Activated T-helper 17 cell treated with anti-CD3 and anti-CD28 coated beads, Interleukin-2, amount 50 U/mL, for 72 hours (primary cell): ENCODE data around the gene RNF181. TPM values are rescaled to one million over a fixed set of nuclear protein-coding genes. Genes with fewer than 3 reads are reported as not detected.

Experiments used
- ATAC-seq: fragments of 150-1000 bp; cut with Tn5 transposase; replicated peaks from 2 replicates; pipeline ENCODE4 v1.10.0; 2021; ENCODE audit warnings: mild to moderate bottlenecking, moderate library complexity
- H3K27ac Mint-ChIP-seq: one replicate; pipeline ENCODE4 v1.8.0; 2022; ENCODE audit warnings: mixed read lengths
- H3K27me3 Mint-ChIP-seq: one replicate; pipeline ENCODE4 v1.8.0; 2022; ENCODE audit warnings: mixed read lengths
- H3K36me3 Mint-ChIP-seq: one replicate; pipeline ENCODE4 v1.8.0; 2022; ENCODE audit warnings: low read depth, mild to moderate bottlenecking, mixed read lengths
- H3K4me1 Mint-ChIP-seq: one replicate; pipeline ENCODE4 v1.8.0; 2022; ENCODE audit warnings: mixed read lengths
- H3K4me3 Mint-ChIP-seq: one replicate; pipeline ENCODE4 v1.8.0; 2022; ENCODE audit warnings: mild to moderate bottlenecking, mixed read lengths
- H3K9me3 Mint-ChIP-seq: one replicate; pipeline ENCODE4 v1.8.0; 2022; ENCODE audit warnings: mixed read lengths
- total RNA-seq, 2 donors: library from RNA; stranded (reverse); gene quantifications; one replicate each; pipeline ENCODE4 v1.2.3, GENCODE V29; 2022

The RNF181 gene
- total RNA-seq, 2 donors from 2014 or later = 116 to 156 TPM

- Mint-ChIP-seq H3K36me3 (peaks cover 100% of the 10 kb centered on the region), H3K27me3 (no peaks in the 10 kb centered on the region), H3K9me3 (no peaks in the 10 kb centered on the region), H3K4me1 (peaks cover 4% of the 10 kb centered on the region), H3K27ac (no peak overlapping the region), H3K4me3 (no peak overlapping the region)
- no peak for ATAC-seq
Observed at GRCh38 chr2:85644909-85645308, 49.4 kb downstream of the RNF181 start.

- Mint-ChIP-seq H3K27me3 (no peaks in the 10 kb centered on the region), H3K36me3 (peaks cover 97% of the 10 kb centered on the region)
Observed at GRCh38 chr2:85646166-85646565, 50.6 kb downstream of the RNF181 start.

More at GRCh38 chr2:85646166-85646565, 50.6 kb downstream of the RNF181 start:
- Mint-ChIP-seq H3K4me1 (peaks cover 4% of the 10 kb centered on the region), H3K9me3 (no peaks in the 10 kb centered on the region), H3K27ac (no peak overlapping the region), H3K4me3 (no peak overlapping the region)
- no peak for ATAC-seq

Other genes with a start within 250 kb of the RNF181 start
- gene RETSAT, start 241.2 kb upstream of the RNF181 start, total RNA-seq = 10 to 100 TPM; 28.4 to 34.5 TPM
- gene ELMOD3, start 241.0 kb upstream of the RNF181 start, total RNA-seq = 10 to 100 TPM; 13.4 to 17.5 TPM
- 10 to 100 TPM; 27.8 to 46.2 TPM for gene CAPG, start 185.4 kb upstream of the RNF181 start, total RNA-seq
- 1 to 10 TPM in 1 of 2 donors, under 1 TPM in 1; 0.66 to 1.3 TPM for gene SH2D6, start 177.0 kb upstream of the RNF181 start, total RNA-seq
- gene MAT2A, start 56.6 kb upstream of the RNF181 start, total RNA-seq = 100 to 1,000 TPM; 214 to 308 TPM
- gene GGCX, start 34.3 kb upstream of the RNF181 start, total RNA-seq = 10 to 100 TPM; 21.3 to 21.7 TPM
- gene VAMP8, start 18.2 kb upstream of the RNF181 start, total RNA-seq = 100 to 1,000 TPM; 103 to 124 TPM
- gene VAMP5, start 11.3 kb upstream of the RNF181 start, total RNA-seq = 10 to 100 TPM; 36.8 to 51.2 TPM
- 1 to 10 TPM; 3.3 to 3.7 TPM for gene TMEM150A, start 7.0 kb downstream of the RNF181 start, total RNA-seq
- 10 to 100 TPM; 21.6 to 32.5 TPM for gene C2orf68, start 16.3 kb downstream of the RNF181 start, total RNA-seq
- 10 to 100 TPM; 48.8 to 79.2 TPM for gene USP39, start 20.4 kb downstream of the RNF181 start, total RNA-seq
- gene SFTPB, start 72.5 kb downstream of the RNF181 start, total RNA-seq = not detected
- 10 to 100 TPM; 10.6 to 32.4 TPM for gene GNLY, start 98.6 kb downstream of the RNF181 start, total RNA-seq
- gene ATOH8, start 158.2 kb downstream of the RNF181 start, total RNA-seq = not detected